Subcutaneous abdominal adipose tissue (tissue), 5 donors: Measurements from ENCODE around the gene RAD21L1.

Source experiments
- H3K27ac ChIP-seq: one replicate; pipeline ENCODE4 v1.7.0; 2013; ENCODE audit warnings: low read depth, mild to moderate bottlenecking, inconsistent platforms, low read length, moderate library complexity
- H3K27me3 ChIP-seq, 5 donors: one replicate each; pipeline ENCODE4 v1.7.0; 2013; ENCODE audit warnings: low read length in 5 of 5, inconsistent platforms in 1 of 5; ENCODE audit not compliant: control insufficient read depth in 5 of 5, insufficient read depth in 4 of 5
- H3K36me3 ChIP-seq, 5 donors: one replicate each; pipeline ENCODE4 v1.7.0; 2013; ENCODE audit warnings: low read length in 5 of 5; ENCODE audit not compliant: control insufficient read depth in 5 of 5, insufficient read depth in 5 of 5
- H3K4me1 ChIP-seq, 5 donors: one replicate each; pipeline ENCODE4 v1.7.0; 2013; ENCODE audit warnings: low read length in 5 of 5, mild to moderate bottlenecking in 3 of 5, moderate library complexity in 1 of 5; ENCODE audit not compliant: control insufficient read depth in 5 of 5, insufficient read depth in 5 of 5
- H3K4me3 ChIP-seq, 5 donors: one replicate each; pipeline ENCODE4 v1.7.0; 2013; ENCODE audit warnings: low read length in 5 of 5, low read depth in 1 of 5
- H3K9ac ChIP-seq, 5 donors: one replicate each; pipeline ENCODE4 v1.7.0; 2013; ENCODE audit warnings: low read length in 5 of 5, mild to moderate bottlenecking in 4 of 5, moderate library complexity in 3 of 5
- H3K9me3 ChIP-seq, 5 donors: one replicate each; pipeline ENCODE4 v1.7.0; 2013; ENCODE audit warnings: low read length in 5 of 5; ENCODE audit not compliant: control insufficient read depth in 5 of 5
- donor health status: healthy.
- donor health status: healthy.
- donor health status: healthy.
- donor health status: healthy.
- donor health status: healthy.

RAD21L1 gene

GRCh38 chr20:1185316-1185741 is 40.5 kb upstream of the RAD21L1 start:
- Histone ChIP-seq H3K4me3 (peak overlapping the region in 2 of 5 donors; percentile 50), H3K9me3 (no peaks in the 10 kb centered on the region), H3K9ac (no peak overlapping the region), H3K27me3 (peaks cover 12 to 28% (median 15%) of the 10 kb centered on the region in 5 donors), H3K27ac (no peak overlapping the region), H3K36me3 (peaks cover 0 to 8% (median 6%) of the 10 kb centered on the region in 5 donors), H3K4me1 (peaks cover 3 to 20% (median 12%) of the 10 kb centered on the region in 5 donors)

- H3K9ac ChIP-seq, result no peak overlapping the region
- H3K4me3 ChIP-seq, result no peak overlapping the region
- no peaks in the 10 kb centered on the region for H3K9me3 ChIP-seq
- H3K4me1 ChIP-seq, result peaks cover 3 to 20% (median 12%) of the 10 kb centered on the region in 5 donors
- H3K27me3 ChIP-seq, result peaks cover 12 to 28% (median 15%) of the 10 kb centered on the region in 5 donors
- no peak overlapping the region for H3K27ac ChIP-seq
- H3K36me3 ChIP-seq, result peaks cover 0 to 6% (median 3%) of the 10 kb centered on the region in 5 donors
Measured at GRCh38 chr20:1185790-1186334, 40.0 kb upstream of the RAD21L1 start.

- no peak overlapping the region for H3K9ac ChIP-seq
- peaks cover 12 to 28% (median 15%) of the 10 kb centered on the region in 5 donors for H3K27me3 ChIP-seq
- H3K4me3 ChIP-seq, result no peak overlapping the region
- H3K9me3 ChIP-seq, result no peaks in the 10 kb centered on the region
- no peak overlapping the region for H3K27ac ChIP-seq
- peaks cover 3 to 20% (median 12%) of the 10 kb centered on the region in 5 donors for H3K4me1 ChIP-seq
- no peaks in the 10 kb centered on the region for H3K36me3 ChIP-seq
Measured at GRCh38 chr20:1186367-1186991, 39.4 kb upstream of the RAD21L1 start.

GRCh38 chr20:1187605-1188171 is 38.2 kb upstream of the RAD21L1 start:
- H3K27me3 ChIP-seq, result peaks cover 12 to 28% (median 15%) of the 10 kb centered on the region in 5 donors
- H3K27ac ChIP-seq, result no peak overlapping the region
- no peaks in the 10 kb centered on the region for H3K9me3 ChIP-seq
- H3K36me3 ChIP-seq, result no peaks in the 10 kb centered on the region
- no peak overlapping the region for H3K9ac ChIP-seq
- H3K4me3 ChIP-seq, result no peak overlapping the region
- H3K4me1 ChIP-seq, result peaks cover 0 to 18% (median 12%) of the 10 kb centered on the region in 5 donors

GRCh38 chr20:1188347-1188746 is 37.5 kb upstream of the RAD21L1 start:
- H3K27me3 ChIP-seq, result peaks cover 12 to 26% (median 15%) of the 10 kb centered on the region in 5 donors
- peaks cover 0 to 18% (median 12%) of the 10 kb centered on the region in 5 donors for H3K4me1 ChIP-seq
- H3K36me3 ChIP-seq, result no peaks in the 10 kb centered on the region
- no peak overlapping the region for H3K4me3 ChIP-seq
- H3K9ac ChIP-seq, result no peak overlapping the region
- H3K27ac ChIP-seq, result no peak overlapping the region
- H3K9me3 ChIP-seq, result no peaks in the 10 kb centered on the region

- Histone ChIP-seq H3K27ac (no peak overlapping the region), H3K36me3 (no peaks in the 10 kb centered on the region), H3K9ac (no peak overlapping the region), H3K4me3 (no peak overlapping the region), H3K27me3 (peaks cover under 1 to 13% (median 8%) of the 10 kb centered on the region in 5 donors), H3K4me1 (peaks cover 0 to 12% (median 6%) of the 10 kb centered on the region in 5 donors), H3K9me3 (no peaks in the 10 kb centered on the region)
Measured at GRCh38 chr20:1189827-1190226, 36.0 kb upstream of the RAD21L1 start.

GRCh38 chr20:1190847-1191246 is 35.0 kb upstream of the RAD21L1 start:
- Histone ChIP-seq H3K4me3 (no peak overlapping the region), H3K4me1 (peaks cover 0 to 10% (median 3%) of the 10 kb centered on the region in 5 donors), H3K27ac (no peak overlapping the region), H3K36me3 (no peaks in the 10 kb centered on the region), H3K9ac (no peak overlapping the region), H3K9me3 (no peaks in the 10 kb centered on the region), H3K27me3 (peaks cover 0 to 10% (median 8%) of the 10 kb centered on the region in 5 donors)

- Histone ChIP-seq H3K27ac (no peak overlapping the region), H3K4me3 (no peak overlapping the region), H3K9ac (no peak overlapping the region), H3K36me3 (no peaks in the 10 kb centered on the region), H3K27me3 (peaks cover 0 to 6% (median 5%) of the 10 kb centered on the region in 5 donors), H3K4me1 (peaks cover 0 to 6% (median 0%) of the 10 kb centered on the region in 5 donors), H3K9me3 (peaks cover 0 to 2% (median 0%) of the 10 kb centered on the region in 5 donors)
Measured at GRCh38 chr20:1191299-1191698, 34.5 kb upstream of the RAD21L1 start.

- no peaks in the 10 kb centered on the region for H3K36me3 ChIP-seq
- H3K4me3 ChIP-seq, result no peak overlapping the region
- H3K9ac ChIP-seq, result no peak overlapping the region
- no peaks in the 10 kb centered on the region for H3K27me3 ChIP-seq
- H3K27ac ChIP-seq, result no peak overlapping the region
- peaks cover 0 to 5% (median 0%) of the 10 kb centered on the region in 5 donors for H3K4me1 ChIP-seq
- peaks cover 0 to 7% (median 0%) of the 10 kb centered on the region in 5 donors for H3K9me3 ChIP-seq
Measured at GRCh38 chr20:1195226-1195625, 30.6 kb upstream of the RAD21L1 start.

- Histone ChIP-seq H3K9me3 (peaks cover 0 to 7% (median 0%) of the 10 kb centered on the region in 5 donors), H3K4me3 (no peak overlapping the region), H3K9ac (no peak overlapping the region), H3K4me1 (peaks cover 0 to 7% (median 0%) of the 10 kb centered on the region in 5 donors), H3K27me3 (no peaks in the 10 kb centered on the region), H3K27ac (no peak overlapping the region), H3K36me3 (no peaks in the 10 kb centered on the region)
Measured at GRCh38 chr20:1196634-1197033, 29.2 kb upstream of the RAD21L1 start.
